NCI-H524 (cell line): ENCODE measurements around the gene ARMC7.
A peak's percentile ranks its signal among the peaks of the same experiment; 100 is the strongest.
"Not testable (repeated sequence)": the region's sequence is repeated elsewhere in the genome, so short reads cannot be mapped to it uniquely, and the experiment has no call there.

Source experiments
- DNase-seq, 2 experiments: peaks; one replicate each; lab custom pipeline; 2025; lab: John Stamatoyannopoulos, UW

Gene ARMC7

DNA sequence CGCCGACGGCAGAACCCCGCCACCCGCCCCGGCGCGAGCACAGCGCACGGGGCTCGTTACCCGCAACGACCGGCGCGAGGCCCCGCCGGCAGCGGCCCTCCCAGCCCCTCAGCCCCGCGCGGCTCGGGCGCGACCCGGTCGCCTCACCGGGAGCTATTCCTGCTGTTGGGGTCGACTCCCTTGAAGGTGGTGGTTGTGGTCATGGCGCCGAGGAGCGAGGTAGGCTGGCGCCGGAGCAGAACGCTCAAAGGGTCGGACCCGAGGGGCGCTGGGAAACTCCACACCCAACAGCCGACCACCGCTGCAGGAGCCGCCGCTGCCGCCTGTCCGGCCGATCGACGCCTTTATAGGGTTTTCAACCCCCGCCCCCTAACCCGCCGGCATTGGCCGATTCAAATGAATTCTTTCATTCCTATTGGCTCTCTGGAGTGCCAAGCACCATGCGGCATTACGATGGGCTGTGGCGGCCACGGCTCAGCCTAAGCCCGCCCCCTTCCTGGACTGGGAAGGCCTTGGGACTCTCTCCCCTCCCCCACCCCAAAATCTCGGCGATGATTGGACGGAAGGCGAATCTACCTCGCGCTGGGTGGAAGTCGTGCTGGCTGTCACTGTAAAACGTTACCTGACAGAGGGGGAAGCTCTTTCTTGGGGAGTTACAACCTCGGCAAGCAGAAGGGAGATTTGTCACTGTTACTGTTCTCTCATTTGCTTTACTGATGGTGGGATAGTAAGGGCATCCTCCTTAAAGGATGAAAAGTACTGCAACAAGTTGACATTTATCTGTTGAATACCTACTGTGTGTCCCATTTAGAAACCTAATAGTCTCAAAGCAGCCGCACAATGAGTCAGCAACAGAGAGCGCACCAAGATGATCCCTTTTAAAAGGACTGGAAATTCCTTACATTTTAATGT lies 44.7 kb downstream of the ARMC7 start, which contains the start of gene JPT1:
Gene JPT1, minus strand, starts transcription at position 318 of the 912 bp plus-strand sequence. Its CDS starts 115 bp downstream, at position 203.
- DNase-seq, result peak; percentile 100

DNA sequence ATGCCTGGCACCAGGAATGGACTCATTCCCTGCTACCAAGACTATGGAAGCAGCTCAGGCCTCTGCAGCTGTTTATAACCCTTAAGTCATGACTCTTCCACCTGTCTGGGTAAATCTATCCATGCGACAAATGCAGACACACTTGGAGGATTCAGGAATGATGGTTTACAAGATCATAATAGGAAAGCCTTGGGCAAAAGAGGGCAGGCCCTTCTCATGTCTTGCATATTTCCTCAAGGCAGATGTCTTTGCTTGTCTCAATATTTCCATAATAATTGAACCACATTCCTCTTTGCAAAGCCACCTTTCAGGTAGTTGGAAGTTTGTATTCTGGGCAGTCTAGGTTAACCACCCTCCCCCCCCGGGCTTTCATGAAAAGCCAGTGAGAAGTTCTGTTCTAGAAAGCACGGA lies 45.4 kb downstream of the ARMC7 start:
- peak in 1 of 2 experiments; percentile 61 for DNase-seq

DNA sequence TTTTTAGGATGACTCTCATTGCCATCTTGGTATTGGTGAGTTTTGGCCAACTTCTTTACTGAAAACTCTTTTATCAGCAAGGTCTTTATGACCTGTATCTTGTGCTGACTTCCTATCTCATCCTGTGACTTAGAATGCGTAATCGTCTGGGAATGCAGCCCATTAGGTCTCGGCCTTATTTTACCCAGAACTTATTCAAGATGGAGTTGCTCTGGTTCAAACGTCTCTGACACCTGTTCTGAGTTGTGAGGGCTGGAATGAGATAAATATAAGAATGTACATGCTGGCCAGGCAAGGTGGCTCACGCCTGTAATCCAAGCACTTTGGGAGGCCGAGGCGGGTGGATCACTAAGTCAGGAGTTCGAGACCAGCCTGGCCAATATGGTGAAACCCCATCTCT lies 48.7 kb downstream of the ARMC7 start:
- DNase-seq, result not testable (repeated sequence)

DNA sequence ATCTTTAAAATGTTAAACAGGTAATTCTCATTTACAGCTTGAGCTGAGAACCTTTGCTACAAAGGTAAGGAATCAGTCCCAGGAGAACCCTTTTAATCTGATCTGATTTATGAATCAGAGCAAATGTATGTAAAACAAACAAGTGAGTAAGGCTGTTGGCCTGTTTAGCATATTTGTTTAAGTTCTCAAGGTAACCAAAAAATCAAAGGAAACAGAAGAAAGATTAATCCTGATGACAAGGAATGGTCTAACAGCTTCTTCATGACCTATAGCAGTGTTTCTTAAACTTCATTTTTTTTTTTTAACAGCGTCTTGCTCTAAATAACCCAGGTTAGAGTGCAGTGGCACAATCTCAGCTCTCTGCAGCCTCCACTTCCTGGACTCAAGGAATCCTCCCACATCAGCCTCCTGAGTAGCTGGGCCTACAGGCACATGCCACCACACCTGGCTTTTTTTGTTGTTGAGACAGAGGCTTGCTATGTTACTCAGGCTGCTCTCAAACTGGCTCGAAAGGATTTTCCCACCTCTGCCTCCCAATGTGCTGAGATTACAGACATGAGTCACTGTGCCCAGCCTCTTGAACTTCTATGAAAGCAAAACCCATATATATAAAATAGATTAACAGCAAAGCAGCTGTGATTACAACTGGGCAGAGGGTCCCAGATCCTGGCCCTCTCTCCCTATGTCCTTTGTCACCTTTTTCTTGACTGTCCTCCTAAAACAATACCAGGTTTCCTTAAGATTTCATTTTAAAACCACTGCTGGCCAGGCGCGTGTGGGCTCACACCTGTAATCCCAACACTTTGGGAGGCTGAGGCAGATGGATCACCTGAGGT lies 49.6 kb downstream of the ARMC7 start:
- DNase-seq, result no peak

DNA sequence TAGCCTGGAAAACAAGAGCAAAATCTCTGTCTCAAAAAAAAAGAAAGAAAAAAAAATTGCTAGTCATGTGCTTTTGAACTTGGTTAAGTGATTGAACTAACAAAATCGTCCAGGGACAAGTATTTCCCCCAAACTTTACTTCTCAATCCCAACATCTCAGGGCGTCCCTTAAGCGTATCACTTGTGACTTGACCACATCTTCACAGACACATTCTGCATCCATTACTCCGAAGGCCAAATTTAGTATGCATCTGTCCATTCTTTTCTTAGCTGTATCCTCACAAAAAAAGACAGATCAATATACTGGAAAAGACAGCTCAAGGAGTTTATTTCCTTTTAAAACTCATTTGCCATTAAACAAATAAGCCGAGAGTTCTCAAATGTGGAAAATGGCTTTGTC lies 50.4 kb downstream of the ARMC7 start:
- DNase-seq, result no peak

DNA sequence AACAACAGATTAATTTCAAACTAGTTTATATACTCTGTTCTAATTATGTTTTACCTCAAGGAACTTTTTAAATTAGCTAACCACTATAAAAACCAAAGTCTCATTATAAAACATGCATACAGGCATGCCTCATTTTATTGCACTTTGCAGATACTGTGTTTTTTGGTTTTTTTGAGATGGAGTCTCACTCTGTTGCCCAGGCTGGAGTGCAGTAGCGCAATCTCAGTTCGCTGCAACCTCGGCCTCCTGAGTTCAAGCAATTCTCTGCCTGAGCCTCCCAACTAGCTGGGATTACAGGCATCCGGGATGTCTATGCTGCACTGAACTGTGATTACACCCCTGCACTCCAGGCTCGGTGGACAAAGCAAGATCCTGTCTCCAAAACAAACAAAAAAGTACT lies 53.3 kb downstream of the ARMC7 start:
- no peak for DNase-seq

DNA sequence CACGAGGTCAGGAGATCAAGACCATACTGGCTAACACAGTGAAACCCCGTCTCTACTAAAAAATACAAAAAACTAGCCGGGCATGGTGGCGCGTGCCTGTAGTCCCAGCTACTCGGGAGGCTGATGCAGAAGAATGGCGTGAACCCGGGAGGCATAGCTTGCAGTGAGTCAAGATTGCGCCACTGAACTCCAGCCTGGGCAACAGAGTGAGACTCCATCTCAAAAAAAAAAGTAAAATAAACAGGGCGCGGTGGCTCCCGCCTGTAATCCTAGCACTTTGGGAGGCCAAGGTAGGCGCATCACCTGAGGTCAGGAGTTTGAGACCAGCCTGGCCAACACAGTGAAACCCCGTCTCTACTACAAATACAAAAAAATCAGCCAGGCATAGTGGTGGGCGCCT lies 54.8 kb downstream of the ARMC7 start:
- DNase-seq, result not testable (repeated sequence)

DNA sequence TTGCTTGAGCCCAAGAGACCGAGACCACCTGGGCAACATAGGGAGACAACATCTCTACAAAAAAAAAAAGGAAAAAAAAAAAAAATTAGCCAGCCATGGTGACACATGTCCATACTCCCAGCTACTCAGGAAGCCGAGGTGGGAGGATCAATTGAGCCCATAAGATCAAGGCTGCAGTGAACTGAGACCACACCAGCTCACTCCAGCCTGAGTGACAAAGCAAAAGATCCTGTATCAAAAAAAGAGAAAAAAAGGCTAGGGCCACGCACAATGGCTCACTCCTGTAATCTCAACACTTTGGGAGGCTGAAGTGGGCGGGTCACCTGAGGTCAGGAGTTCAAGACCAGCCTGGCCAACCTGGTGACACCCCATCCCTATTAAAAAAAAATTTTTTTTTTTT lies 59.2 kb downstream of the ARMC7 start:
- no peak for DNase-seq

DNA sequence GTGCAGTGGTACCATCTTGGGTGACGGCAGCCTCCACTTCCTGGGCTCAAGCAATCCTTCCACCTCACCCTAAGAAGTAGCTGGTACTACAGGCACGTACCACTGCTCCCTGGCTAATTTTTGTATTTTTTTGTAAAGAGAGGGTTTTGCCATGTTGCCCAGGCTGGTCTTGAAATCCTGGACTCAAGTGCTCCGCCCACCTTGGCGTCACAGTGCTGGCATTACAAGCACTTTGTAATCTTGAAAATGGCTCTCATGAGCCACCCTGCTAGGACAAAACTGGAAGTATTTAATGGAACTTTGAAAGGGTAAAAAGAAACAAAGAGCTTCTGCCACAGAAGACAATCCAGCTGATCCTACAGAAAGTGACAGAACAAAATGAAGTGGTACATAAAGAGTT lies 63.8 kb downstream of the ARMC7 start:
- DNase-seq, result no peak

DNA sequence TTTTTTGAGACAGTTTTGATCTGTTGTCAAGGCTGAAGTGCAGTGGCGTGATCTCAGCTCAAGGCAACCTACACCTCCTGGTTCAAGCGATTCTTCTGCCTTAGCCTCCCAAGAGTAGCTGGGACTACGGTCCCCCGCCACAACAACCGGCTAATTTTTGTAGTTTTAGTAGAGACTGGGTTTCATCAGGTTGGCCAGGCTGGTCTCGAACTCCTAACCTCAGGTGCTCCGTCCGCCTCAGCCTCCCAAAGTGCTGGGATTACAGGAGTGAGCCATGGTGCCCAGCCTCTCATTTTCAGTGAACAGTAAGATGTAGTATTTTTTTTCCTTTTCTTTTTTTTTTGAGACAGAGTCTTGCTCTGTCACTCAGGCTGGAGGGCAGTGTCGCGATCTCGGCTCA lies 65.2 kb downstream of the ARMC7 start:
- no peak for DNase-seq

DNA sequence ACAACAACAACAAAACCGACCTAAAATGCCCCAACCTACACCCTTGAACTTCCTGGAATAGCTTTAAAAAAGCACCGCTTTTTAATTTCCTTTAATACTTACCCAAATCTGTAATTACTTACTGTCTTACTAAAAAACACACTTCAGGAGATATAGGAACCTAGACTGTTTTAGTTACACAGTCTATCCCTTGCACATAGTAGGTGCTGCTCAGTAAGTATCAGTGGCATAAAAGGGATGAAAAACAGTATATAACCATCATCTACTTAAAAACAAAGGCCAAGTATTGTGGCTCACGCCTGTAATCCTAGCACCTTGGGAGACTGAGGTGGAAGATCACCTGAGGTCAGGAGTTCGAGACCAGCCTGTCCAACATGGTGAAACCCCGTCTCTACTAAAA lies 66.9 kb downstream of the ARMC7 start:
- no peak for DNase-seq

DNA sequence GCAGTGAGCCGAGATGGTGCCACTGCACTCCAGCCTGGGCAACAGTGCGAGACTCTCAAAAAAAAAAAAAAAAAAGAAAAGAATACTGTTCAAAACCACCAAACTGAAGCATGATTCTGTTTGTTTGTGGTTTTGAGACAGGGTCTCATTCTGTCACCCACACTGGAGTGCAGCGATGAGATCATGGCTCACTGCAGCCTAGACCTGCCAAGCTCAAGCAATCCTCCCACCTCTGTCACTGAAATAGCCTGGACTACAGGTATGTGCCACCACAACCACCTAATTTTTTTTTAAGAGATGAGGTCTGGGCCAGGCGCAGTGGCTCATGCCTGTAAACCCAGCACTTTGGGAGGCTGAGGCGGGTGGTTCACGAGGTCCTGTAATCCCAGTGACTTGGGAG lies 68.7 kb downstream of the ARMC7 start:
- DNase-seq, result no peak
